HG03108 (cell line): ENCODE data around the gene PARD3B.

Experiments used
- ATAC-seq: cut with Tn5 transposase; IDR thresholded peaks from one replicate; pipeline ENCODE4 v1.9.1; 2021; ENCODE audit warnings: moderate library complexity; ENCODE audit not compliant: unreplicated experiment

The PARD3B gene

DNA sequence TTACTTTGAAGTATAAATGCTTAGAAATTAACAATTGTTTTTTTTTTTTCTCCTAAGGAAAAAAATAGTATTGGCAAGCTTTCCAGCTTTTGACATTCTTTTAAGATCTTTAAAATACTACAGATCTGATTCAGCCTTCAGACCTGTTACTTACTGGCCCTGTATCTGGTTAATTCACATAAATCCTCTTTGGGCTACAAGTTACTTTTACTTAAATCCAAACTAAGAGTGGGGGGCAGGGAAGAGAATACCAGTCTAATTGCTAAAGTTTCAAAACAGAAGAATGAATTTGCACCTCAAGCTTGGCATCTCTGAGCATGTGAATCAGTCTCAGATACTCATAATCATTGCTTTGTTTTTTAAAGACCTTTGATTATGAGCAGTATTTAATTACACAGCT lies 386.3 kb downstream of the PARD3B start:
- ATAC-seq: no peak

DNA sequence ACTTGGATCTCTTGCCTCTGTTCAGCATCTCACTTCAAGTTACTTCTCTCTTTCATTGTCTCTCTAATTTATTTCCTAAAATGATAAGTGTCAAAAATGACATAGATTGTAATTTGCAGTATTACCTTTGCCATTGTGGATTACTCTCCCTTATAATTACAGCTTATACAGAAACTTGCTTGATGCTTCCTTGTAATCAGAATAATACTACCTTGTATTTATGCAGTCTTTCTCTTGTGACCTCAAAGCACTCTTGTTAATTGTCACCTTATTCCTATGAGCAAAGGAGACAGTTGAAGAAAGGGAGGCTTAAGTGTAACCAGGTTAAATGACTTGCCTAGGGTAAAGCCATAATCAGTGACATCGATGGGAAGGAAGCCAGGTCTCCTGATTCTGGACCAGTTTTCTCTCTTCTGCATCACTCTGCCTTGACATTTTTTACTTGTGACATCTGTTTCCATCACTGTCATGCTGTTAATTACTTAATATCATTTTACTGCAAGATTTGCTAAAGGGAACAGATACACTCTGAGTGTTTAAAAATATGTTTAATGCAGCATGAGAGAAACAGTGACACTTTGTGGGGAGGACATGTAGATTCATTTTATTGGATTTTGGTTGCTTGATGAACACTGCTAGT lies 388.6 kb downstream of the PARD3B start:
- ATAC-seq: no peak

DNA sequence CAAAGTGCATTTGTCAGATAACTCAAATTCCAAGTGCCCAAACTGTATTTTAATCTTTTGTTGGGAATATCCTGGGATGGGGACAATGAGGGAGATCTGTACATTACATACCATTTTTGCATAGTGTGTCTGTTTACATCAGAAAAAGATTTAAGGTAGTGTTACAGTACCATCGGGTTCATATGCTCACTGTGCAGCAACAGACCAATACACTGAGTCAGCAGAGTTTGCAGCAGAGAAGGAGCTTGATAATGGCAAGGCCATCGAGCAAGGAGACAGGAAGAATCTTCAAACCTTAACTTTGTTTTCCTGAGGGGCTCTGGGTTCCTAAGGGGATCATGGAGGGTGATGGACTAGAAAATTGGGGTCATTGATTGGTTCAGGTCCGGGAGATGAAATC lies 399.7 kb downstream of the PARD3B start:
- no peak for ATAC-seq

DNA sequence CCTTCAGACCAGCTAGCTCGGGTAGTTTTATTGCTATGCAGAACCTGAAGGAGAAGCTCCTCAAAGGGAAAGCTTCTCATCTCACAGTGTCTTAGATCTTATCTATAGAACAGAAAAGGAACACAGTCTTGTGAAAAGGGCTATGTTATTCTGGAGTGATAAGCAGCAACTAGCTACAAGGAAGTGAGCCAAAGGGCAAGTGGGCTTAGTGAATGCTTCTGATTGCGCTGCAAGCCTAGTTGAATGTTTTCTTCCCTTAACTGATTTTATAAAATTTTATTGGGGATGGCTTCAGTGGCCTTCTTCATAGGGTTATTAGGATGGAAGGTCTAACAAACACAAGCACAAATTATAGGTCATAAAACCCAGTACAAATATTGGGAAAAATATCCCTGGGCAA lies 400.1 kb downstream of the PARD3B start:
- no peak for ATAC-seq

DNA sequence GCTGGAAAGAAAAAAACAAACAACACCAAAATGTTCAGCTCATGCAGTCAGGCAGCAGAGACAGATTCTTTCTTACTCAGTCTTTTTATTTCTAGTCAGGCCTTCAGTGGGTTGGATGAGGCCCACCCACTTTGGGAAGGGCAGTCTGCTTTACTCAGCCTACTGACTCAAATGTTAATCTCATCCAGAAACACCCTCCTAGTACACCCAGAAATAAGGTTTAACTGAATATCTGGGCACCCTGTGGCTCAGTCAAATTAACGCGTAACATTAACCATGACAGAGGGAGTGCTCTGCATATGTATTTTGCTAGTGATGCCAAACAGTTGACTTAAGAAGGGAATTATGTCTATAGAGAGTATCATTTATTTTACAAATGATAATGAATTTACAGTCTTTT lies 401.6 kb downstream of the PARD3B start:
- ATAC-seq: no peak

DNA sequence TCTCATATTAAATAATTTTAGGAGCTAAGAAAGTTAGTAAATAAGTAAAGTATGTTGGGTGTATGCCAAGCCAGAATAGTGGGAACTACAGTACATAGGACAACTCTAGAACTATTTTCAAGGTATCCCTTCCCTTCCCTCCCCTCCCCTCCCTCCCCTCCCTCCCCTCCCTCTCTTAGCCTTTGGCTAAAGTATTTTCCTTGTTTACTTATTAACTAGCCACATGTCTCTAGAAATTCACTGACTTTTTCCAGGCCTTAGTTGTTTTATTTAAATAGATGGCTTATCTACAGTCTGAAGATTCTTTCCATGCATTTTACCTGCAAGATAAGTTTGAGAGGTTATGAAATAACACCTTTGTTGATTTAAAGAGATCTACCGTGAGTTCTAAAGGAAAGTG lies 402.1 kb downstream of the PARD3B start:
- no peak for ATAC-seq

DNA sequence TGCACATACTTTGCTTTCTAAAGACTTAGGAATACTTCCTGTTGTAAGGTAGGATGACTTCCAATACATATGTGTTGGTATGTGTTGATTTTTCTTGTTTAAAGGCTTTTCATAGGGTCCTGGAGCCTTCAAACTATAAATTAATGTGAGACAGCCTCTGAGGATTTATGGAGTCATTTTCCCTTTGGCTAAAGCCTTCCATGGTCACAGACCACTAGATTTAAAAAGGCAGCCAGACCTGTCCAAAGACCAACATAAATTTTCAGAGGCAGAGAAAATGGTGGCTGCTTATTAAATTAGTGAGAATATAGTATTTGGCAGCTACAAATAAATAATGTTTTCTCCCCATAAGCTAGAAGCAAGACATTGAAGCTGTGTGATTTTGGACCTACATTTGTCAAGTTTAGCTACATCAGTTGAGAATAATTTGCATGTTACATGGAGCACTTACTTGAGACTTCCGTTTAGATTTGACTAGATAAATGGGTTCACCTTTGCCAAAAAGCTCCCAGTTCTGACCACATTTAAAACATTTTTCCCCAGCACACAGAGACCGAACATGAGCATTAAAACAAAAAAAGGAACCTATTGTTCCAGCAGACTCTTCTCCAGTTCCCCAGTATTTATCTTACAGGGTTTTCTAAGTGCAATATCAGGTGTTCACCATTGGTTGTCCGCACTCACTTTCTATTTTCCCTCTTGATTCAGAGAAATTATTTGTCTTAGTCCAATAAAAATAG lies 402.9 kb downstream of the PARD3B start:
- no peak for ATAC-seq

DNA sequence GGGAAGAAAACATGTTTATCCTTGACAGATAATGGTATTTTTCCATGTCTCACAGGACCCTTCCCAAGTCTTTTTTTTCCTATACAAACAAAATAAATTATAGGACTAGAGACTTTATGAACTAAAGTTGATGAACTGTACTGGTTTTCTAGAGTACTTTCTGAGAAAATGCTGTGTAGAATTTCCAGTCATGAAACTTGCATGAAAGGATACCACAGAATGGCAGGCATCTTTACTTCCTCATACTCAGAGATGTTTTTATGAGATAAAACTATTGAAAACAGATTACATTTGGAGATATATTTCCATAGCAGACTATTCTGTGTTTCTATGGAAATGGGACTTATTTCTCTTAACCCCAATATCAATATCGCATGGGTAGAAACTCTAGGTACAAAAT lies 403.5 kb downstream of the PARD3B start:
- no peak for ATAC-seq

DNA sequence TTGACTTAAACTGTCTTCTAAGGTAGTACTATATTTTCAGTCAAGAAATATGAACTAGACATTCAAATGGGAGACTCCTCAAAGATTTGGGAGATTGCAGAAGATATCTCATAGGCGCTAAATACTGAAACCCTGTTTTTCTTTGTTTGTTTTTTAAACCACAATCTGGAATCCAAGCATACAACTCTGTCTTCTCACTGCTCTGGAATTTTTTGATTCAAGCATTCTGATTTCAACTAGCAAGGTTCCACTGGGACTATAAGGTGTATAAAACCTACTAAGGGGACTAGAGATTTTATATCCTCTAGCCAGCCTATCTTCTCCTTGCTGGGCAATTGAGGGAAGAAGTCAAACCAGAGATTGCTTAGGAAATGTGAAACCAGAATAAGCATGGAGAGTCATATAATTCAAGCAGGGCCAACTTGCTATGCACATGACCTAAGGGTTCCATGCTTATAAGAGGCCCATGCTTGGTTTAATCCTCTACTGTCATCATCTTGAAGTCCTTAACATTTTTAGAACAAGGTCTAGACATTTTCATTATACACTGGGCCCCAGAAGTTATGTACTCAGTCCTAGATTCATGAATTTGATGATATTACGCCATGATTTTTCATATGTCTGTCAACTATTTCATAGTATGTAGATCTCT lies 405.5 kb downstream of the PARD3B start:
- ATAC-seq: no peak

DNA sequence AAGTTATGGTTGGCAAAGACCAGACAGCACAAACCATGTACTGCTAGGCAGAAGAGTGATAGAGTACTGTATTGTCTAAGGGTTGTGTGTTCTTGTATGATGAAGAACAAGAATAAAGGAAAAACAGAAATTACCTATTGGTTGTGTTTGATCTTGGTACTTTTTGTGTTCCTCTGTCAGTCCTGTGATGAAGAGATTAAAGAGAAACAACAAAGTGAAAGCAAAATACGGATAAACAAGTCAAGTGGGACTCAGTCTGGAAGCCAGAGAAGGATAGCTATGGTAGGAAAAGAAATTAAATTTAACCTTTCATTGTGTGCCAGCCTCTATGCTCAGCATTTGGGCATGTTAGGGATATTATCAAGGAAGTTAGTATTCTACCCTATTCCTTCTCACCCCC lies 413.1 kb downstream of the PARD3B start:
- no peak for ATAC-seq

DNA sequence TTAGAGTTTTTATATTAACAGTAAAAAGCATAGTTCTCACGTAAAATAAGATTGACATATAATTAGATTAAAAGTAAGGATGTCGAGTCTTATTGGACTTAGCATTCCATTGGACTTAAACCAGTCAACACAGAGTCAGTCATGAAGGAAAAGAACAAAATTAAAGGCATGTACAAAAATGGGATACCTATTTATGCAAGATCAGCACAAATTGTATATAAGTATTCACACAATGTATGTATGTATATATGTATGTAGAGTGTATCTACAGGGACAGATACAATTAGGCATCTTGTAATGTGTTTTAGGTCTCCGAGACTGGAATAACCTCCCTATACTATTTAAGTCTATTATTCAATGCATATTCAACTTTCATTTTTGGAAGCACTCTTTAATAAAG lies 419.1 kb downstream of the PARD3B start:
- no peak for ATAC-seq

DNA sequence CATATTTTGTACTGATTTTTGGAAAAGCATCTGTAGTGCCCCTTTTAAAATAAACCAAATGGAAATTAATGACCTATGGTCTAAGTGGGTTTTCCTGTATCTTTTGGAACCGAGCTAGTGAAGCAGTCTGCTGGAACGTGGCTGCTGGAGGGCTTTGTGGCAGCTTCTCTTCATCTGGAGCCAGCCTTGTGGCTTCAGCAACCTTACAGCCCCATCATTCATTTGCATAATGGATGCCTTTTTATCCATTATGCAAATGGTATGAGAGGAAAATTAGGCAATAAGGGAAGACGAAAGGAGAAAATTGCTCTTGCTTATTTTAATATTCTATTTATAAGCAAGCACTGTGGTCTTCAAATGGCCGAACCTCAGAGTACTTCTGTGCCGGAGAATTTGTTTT lies 421.0 kb downstream of the PARD3B start:
- no peak for ATAC-seq

DNA sequence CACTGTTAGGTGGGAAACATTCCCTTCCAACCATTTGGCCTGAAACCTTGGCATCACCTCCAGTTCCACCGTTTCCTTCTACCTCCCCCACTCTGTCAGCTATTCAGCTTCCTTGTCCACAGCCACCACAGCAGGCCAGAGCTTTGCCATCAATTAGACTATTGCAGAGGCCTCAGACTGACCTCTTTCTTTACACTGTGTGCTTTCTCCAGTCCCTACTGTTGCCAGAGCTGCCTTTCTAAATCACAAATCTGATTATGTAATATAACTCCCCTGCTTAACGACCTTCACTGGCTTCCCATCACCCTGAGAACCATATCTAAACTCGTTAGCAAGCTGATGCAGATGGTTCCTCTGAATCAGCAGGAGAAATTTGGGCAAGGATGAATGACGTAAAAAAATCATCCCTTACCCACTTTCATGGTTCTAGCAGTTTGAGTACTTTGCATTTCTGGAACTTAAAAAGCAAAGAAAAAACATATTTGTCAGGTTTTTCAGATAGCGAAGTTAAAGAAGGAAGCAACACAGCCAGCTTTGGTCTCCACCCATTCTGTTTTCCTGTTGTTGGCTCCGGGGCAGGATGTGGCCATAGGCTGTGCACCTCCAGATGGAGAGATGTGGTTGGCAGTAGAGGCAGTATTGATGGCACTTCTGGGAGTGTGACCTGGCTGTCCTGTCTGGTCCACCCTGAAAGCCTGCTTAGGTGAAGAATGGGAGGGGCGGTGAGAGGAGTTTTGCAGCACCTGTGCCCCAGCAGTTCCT lies 422.1 kb downstream of the PARD3B start:
- ATAC-seq: no peak

DNA sequence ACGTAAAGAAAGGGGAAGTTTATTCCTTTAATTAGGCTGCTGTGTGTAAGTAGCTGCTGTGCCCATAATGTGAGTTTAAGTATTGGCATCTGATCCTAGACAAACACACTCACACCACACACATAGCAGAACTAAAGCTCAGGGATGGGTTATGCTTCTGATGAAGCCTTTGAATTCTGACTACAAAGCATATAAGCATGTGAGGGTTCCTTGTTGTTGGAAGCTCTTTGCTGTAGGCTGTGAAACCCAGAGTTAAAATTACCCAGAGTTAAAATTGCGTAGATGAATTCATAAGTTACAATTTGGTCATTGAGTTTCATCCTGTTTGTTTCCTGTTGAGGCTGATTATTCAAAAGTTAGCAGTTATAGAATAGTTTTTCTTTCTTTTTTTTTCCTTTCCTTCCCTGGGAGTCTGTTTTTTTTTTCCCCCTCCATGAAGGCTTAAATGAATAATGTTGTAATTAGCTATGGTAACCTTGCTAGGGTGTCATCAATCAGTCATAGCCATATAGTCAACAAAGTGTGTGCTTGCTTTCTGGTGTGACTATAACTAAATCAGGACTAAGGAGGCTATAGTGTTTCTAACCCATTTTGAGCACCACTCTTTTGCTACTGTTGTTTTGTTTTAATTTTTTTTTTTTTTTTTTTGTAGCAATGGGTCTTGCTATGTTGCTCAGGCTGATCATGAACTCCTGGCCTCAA lies 426.1 kb downstream of the PARD3B start:
- ATAC-seq: no peak

DNA sequence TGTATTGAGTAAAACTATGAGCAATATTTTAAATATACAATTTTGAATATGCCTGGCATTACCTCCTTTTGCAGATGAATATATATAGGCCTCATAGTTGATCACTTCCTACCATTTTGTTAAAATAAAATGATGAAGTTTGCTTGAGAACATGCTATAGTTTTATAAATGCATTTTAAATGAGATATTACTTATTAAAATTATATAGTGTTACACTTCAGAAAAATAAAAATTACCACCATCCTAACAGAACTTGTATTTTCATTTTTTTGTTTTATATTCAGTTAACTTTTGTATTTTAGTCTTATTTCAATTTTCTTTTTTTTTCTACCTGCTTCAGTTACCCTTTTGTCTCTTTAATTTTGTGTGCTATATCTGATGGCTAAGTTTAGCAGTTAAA lies 426.9 kb downstream of the PARD3B start:
- ATAC-seq: no peak

DNA sequence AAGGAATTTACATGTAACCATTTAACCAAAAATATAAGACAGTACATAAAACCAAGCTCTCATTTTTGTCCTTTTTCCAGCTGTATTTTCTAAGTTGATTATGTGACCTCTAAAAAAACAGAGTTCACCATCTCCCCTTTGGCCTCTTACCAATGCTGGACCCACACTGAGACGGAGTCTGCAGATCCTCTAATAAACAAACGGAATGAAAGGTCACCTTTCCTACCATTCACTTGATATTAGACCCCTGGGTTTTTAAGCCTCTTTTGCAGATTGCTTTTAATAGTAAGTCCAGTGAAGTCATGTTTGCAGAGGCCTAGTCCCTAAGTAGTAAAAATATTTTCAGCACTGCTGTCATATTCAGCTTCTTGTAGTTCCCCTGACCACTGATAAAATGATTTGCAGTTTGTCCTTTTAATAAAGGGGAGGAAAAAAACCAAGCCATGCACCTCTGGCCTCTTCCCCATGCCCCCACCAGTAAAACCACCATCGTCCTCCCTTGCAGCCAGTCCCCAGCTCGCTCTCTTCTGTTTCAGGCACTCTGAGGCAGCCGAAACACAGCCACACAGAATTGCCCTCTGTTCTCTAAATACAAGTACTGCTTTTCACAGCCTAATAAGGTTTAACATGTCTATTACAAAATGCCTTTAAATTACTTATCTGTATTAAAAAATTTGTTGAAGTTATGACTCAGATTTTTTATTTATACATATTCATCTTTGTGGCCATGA lies 427.5 kb downstream of the PARD3B start:
- ATAC-seq: no peak

DNA sequence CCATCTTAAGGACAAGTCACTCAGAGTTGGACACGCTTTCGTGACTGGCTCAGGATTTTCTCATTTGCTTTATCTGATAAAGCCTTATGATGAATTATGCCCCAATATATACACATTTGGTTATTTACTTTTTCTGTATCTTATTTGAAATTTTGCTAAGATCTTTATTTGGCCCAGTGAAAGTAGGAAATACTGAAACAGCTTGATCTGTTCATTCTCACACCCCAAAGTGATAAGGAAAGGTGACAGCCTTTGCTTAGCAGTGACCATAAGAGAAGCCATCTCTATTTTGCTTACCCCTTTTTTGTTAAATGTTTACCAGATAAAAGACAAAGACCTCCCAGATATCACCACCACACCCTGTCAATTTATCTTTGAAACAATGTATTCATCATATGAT lies 428.3 kb downstream of the PARD3B start:
- ATAC-seq: no peak

DNA sequence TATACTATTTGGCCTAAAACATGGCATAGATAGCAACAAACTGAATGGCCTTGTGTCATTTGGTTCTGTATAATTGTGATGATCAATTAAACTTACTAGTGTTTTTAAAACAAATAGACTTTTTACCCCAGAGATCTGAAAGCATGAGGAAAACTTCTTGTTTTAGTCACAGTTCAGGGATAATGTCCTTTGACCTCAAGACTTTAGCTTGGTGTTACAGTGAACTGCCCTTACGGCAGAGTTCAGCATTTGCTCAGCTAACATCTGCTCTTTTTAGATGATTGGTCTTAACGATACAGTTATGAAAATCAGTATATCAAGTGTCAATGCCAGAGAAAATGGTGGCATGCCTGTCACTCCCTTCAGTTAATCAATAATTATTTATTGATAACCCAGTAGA lies 429.2 kb downstream of the PARD3B start:
- ATAC-seq: no peak

DNA sequence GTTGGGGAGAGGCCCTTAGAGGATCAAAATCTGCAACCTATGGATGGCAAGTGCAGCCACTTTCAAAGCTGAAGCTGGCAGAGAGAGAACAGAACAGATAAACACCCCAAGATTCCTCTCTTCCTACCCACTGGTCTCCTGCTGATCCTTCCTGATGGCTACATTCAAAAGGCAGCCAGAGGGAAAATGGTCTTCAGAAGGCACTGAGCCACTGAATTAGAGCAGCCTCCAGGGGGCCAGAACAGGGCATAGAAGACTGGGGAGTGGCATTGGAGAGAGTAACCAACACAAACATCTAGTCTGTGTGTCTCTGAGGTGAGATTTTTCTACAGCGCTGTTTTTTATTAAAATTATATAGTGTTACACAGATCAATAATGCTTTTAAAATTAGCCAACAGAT lies 432.6 kb downstream of the PARD3B start:
- ATAC-seq: no peak

DNA sequence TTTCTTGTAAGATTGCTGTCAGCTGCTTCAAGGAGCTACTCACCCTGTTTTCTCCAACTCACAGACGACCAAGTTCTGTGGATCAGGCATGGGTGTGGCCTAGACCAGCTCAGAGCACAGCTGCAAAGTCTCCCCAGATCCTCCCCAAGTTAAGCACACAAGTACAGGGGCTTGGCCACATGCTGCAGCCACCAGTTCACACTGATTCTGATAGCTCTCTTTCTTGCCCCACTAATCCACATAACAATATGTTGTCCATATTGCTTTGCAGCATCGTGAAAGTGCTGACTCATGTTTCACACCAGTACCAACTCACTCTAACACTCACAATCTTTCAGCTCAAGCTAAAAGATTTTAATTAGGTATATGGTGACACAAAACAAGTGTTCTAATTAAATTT lies 437.0 kb downstream of the PARD3B start:
- no peak for ATAC-seq
